Ovary (tissue), 9 donors: Measurements from ENCODE around the gene ZBTB24. TPM values are rescaled to one million over a fixed set of nuclear protein-coding genes. Genes with fewer than 3 reads are reported as not detected.

ENCODE experiments used
- DNase-seq, 5 donors: peaks; one replicate each; pipeline ENCODE4 v3.0.0-alpha.2; 2019 to 2020
- H3K27ac ChIP-seq, 2 donors: fragments of 200-600 bp; one replicate each; pipeline versions ENCODE4 v1.5.1 to v1.8.0; 2019 to 2022
- H3K27me3 ChIP-seq: fragments of 200-600 bp; one replicate; pipeline ENCODE4 v1.8.0; 2022
- H3K36me3 ChIP-seq: fragments of 200-600 bp; sonication (generic); one replicate; pipeline ENCODE4 v1.5.1; 2019
- H3K4me1 ChIP-seq: one replicate; pipeline ENCODE4 v1.8.1; 2013; ENCODE audit warnings: mild to moderate bottlenecking, moderate library complexity; ENCODE audit not compliant: insufficient read depth
- H3K4me3 ChIP-seq: fragments of 200-600 bp; sonication (generic); one replicate; pipeline ENCODE4 v1.5.1; 2017
- H3K9me3 ChIP-seq, 2 donors: fragments of 200-600 bp in 1 of 2; sonication (generic) in 1 of 2; one replicate each; pipeline versions ENCODE4 v1.5.1 to v1.8.1; 2013 to 2019; ENCODE audit warnings: mild to moderate bottlenecking in 1 of 2, moderate library complexity in 1 of 2
- CTCF ChIP-seq, 3 donors: fragments of 450-650 bp in 2 of 3; fragments of 200-600 bp in 1 of 3; IDR thresholded peaks; one replicate each; pipeline versions ENCODE4 v1.5.1 to v1.8.0; 2016 to 2022; ENCODE audit warnings: antibody characterized with exemption in 3 of 3, mild to moderate bottlenecking in 1 of 3
- EP300 ChIP-seq: sonication (generic); formaldehyde crosslinking; IDR thresholded peaks from one replicate; pipeline ENCODE4 v1.6.1; 2017; ENCODE audit warnings: antibody characterized with exemption
- POLR2A ChIP-seq: fragments of 450-650 bp; IDR thresholded peaks from one replicate; pipeline ENCODE4 v1.6.1; 2017; ENCODE audit warnings: antibody characterized with exemption, mild to moderate bottlenecking, moderate library complexity
- WGBS, 3 donors: extraction: QIAGEN DNeasy Blood & Tissue Kit in 1 of 3; methylation state at CpG; one replicate each; pipeline versions ENCODE4 v1.1.5 to v1.1.7; 2013 to 2017; 5-methylcytosine and 5-hydroxymethylcytosine counted together
- intact Hi-C, 4 donors: fragments of 100-400 bp; cut with DNase I; formaldehyde crosslinking; loops; one replicate each; pipeline versions ENCODE4 v1.11.0 to v1.15.1; 2022 to 2023
- polyA plus RNA-seq, 2 donors: library from polyadenylated mRNA; stranded (reverse); fragments of 200-250 nt in 1 of 2; fragments of 350-450 nt in 1 of 2; fragmentation: Illumina TruSeq in 1 of 2; extraction: RNeasy Lipid Tissue Mini Kit (QIAGEN cat#74804) in 1 of 2; gene quantifications; one replicate each; pipeline ENCODE4 v1.2.3, GENCODE V29; 2013 to 2014
- total RNA-seq, 7 donors: library from RNA; depleted of rRNA in 2 of 7; stranded (reverse); fragments of >200 nt in 2 of 7; fragmentation: NEBNext Ultra II Directional in 3 of 7; extraction: Animal tissue kit (Norgen Biotek cat#: 25700) in 3 of 7; gene quantifications; one replicate each; pipeline versions ENCODE4 v1.1.0 to v1.2.4, GENCODE V29; 2016 to 2023
- donor health status: DM: no; HTN: no; CAD: no; lungs with moderate emphysema.
- donor health status: DM: no; HTN: no; CAD: no.
- donor health status: Bipolar disorder and iron deficiency.
- donor health status: DM: yes; HTN: yes; CAD: no.
- donor health status: DM: no; HTN: no; CAD: no.
- donor health status: DM: yes; HTN: yes; CAD: no.

ZBTB24 gene
- total and polyA plus RNA-seq, 9 donors: 3.5 to 10.2 (median 6.2) TPM

GRCh38 chr6:109490713-109491112 is 7.7 kb upstream of the ZBTB24 start:
- H3K4me3 ChIP-seq: no peak overlapping the region
- intact Hi-C loops: no loop called here
- H3K36me3 ChIP-seq: no peaks in the 10 kb centered on the region
- H3K27me3 ChIP-seq: no peaks in the 10 kb centered on the region
- 39 to 55% (median 49%) methylated on average over 2 of the region's 2 CpGs for WGBS, 3 donors
- TF ChIP-seq EP300 (no peak), POLR2A (no peak), CTCF (IDR thresholded peaks at IDR 0.05) (no peak)
- no peak for DNase-seq
- H3K9me3 ChIP-seq: no peaks in the 10 kb centered on the region
- H3K27ac ChIP-seq: no peak overlapping the region
- no peaks in the 10 kb centered on the region for H3K4me1 ChIP-seq

- intact Hi-C loops: no loop called here
- no peaks in the 10 kb centered on the region for H3K27me3 ChIP-seq
- H3K9me3 ChIP-seq: no peaks in the 10 kb centered on the region
- H3K36me3 ChIP-seq: no peaks in the 10 kb centered on the region
- H3K4me1 ChIP-seq: no peaks in the 10 kb centered on the region
- H3K27ac ChIP-seq: no peak overlapping the region
- no peak overlapping the region for H3K4me3 ChIP-seq
- no peak for DNase-seq
- no peak for TF ChIP-seq CTCF (IDR thresholded peaks at IDR 0.05)
- no peak for TF ChIP-seq EP300
- no peak for TF ChIP-seq POLR2A
These were observed 5.0 kb upstream of the ZBTB24 start for GRCh38 chr6:109488001-109488400.

- H3K4me3 ChIP-seq: no peak overlapping the region
- H3K9me3 ChIP-seq: no peaks in the 10 kb centered on the region
- DNase-seq: no peak
- WGBS, 3 donors: 85 to 94% (median 90%) methylated on average over 1 of the region's 1 CpG
- H3K27ac ChIP-seq: no peak overlapping the region
- peaks cover 5% of the 10 kb centered on the region for H3K4me1 ChIP-seq
- TF ChIP-seq CTCF (IDR thresholded peaks at IDR 0.05) (no peak), EP300 (no peak), POLR2A (no peak)
- no peaks in the 10 kb centered on the region for H3K36me3 ChIP-seq
- no peaks in the 10 kb centered on the region for H3K27me3 ChIP-seq
- intact Hi-C loops: no loop called here
These were observed 3.0 kb upstream of the ZBTB24 start for GRCh38 chr6:109486068-109486467.

- intact Hi-C loops: no loop called here
These were observed 2.4 kb upstream of the ZBTB24 start for GRCh38 chr6:109485266-109485935.

More at GRCh38 chr6:109485266-109485935, 2.4 kb upstream of the ZBTB24 start:
- TF ChIP-seq CTCF (IDR thresholded peaks at IDR 0.05) (no peak), POLR2A (no peak), EP300 (no peak)
- no peaks in the 10 kb centered on the region for H3K36me3 ChIP-seq
- no peak overlapping the region for H3K4me3 ChIP-seq
- H3K27ac ChIP-seq: no peak overlapping the region
- H3K27me3 ChIP-seq: no peaks in the 10 kb centered on the region
- peaks cover 5% of the 10 kb centered on the region for H3K4me1 ChIP-seq
- no peaks in the 10 kb centered on the region for H3K9me3 ChIP-seq
- no peak for DNase-seq
- WGBS, 3 donors: 55 to 56% (median 55%) methylated on average over 3 of the region's 3 CpGs
